K562 (cell line): Measurements from ENCODE around the gene GABRR3. TPM values are rescaled to one million over a fixed set of nuclear protein-coding genes. Genes with fewer than 3 reads are reported as not detected.

Source experiments
- BCLAF1 ChIP-seq, 2 experiments: fragments of 450-650 bp in 1 of 2; IDR thresholded peaks; 2 replicates each; pipeline ENCODE4 v1.6.1; 2011 to 2017; ENCODE audit warnings: low read depth in 2 of 2, antibody characterized with exemption in 1 of 2, borderline replicate concordance in 1 of 2, low read length in 1 of 2, mild to moderate bottlenecking in 1 of 2, mixed read lengths in 1 of 2; ENCODE audit not compliant: control insufficient read depth in 1 of 2
- BRCA1 ChIP-seq, 2 experiments: fragments of 450-650 bp in 1 of 2; sonication (generic) in 1 of 2; formaldehyde crosslinking in 1 of 2; IDR thresholded peaks; 2 replicates each; pipeline versions ENCODE4 v1.5.0 to v1.6.1; 2017 to 2020; ENCODE audit warnings: mild to moderate bottlenecking in 1 of 2, missing genetic modification reagents in 1 of 2
- KLF10 ChIP-seq: fragments of 250-450 bp; sonication (Bioruptor Pico); IDR thresholded peaks from 2 replicates; pipeline ENCODE4 v1.6.1; 2021; ENCODE audit warnings: matching md5 sums
- L3MBTL2 ChIP-seq: fragments of 450-650 bp; IDR thresholded peaks from 2 replicates; pipeline ENCODE4 v1.6.1; 2016; ENCODE audit warnings: mild to moderate bottlenecking, moderate library complexity
- RUNX1 ChIP-seq: sonication (generic); IDR thresholded peaks from 2 replicates; pipeline ENCODE4 v1.6.1; 2016; ENCODE audit warnings: antibody characterized with exemption, low read depth
- ZEB2 ChIP-seq: fragments of 450-650 bp; IDR thresholded peaks from 2 replicates; pipeline ENCODE4 v1.6.1; 2016
- ZNF507 ChIP-seq: conservative IDR thresholded peaks from 2 replicates; pipeline ENCODE4 v1.6.1; 2017; ENCODE audit warnings: missing genetic modification characterization, missing compliant biosample characterization
- polyA plus RNA-seq, 8 experiments: library from polyadenylated mRNA; depleted of rRNA in 4 of 8; stranded (reverse) in 5 of 8; unstranded in 3 of 8; fragments of >200 nt; fragmentation: Nextera tagmentation in 2 of 8; fragmentation: Illumina TruSeq in 1 of 8; extraction: Ambion mirVana in 2 of 8; extraction: Trizol in 1 of 8; gene quantifications; 2 replicates each; pipeline versions ENCODE4 v1.2.1 to v1.2.3, GENCODE V29; 2011 to 2014; ENCODE audit warnings: inconsistent platforms in 1 of 8, missing spikeins in 1 of 8
- total RNA-seq, 7 experiments: library from RNA; depleted of rRNA in 6 of 7; stranded (reverse); fragments of >200 nt in 6 of 7; fragmentation: Illumina TruSeq in 2 of 7; extraction: Trizol in 2 of 7; gene quantifications; 2 replicates each; pipeline versions ENCODE4 v1.2.1 to v1.2.3, GENCODE V29; 2011 to 2021; ENCODE audit warnings: low replicate concordance in 1 of 7
- TF ChIP-seq, protein P1 (sequence below), 2 experiments: fragments of 450-650 bp; formaldehyde crosslinking in 1 of 2; IDR thresholded peaks; 2 replicates each; pipeline versions ENCODE4 v1.4.0 to v1.6.1; 2014 to 2020; ENCODE audit warnings: mild to moderate bottlenecking in 2 of 2, borderline replicate concordance in 1 of 2, low read depth in 1 of 2
- TF ChIP-seq, protein P2 (sequence below), 2 experiments: fragments of 450-650 bp; IDR thresholded peaks; 2 replicates each; pipeline ENCODE4 v1.6.1; 2016
- TF ChIP-seq, protein P3 (sequence below): sonication (generic); formaldehyde crosslinking; IDR thresholded peaks from 2 replicates; pipeline ENCODE4 v1.8.0; 2022; ENCODE audit warnings: mild to moderate bottlenecking, missing genetic modification reagents

GABRR3 gene
- total and polyA plus RNA-seq, 9 of the 15 experiments (the other 6 are each of a cell fraction or from before 2014, with no cell fraction given) = not detected

GRCh38 chr3:97971679-97972567 is 63.2 kb downstream of the GABRR3 start, which contains the start of gene RIOX2 (continued):
- TF ChIP-seq, protein P1, sequence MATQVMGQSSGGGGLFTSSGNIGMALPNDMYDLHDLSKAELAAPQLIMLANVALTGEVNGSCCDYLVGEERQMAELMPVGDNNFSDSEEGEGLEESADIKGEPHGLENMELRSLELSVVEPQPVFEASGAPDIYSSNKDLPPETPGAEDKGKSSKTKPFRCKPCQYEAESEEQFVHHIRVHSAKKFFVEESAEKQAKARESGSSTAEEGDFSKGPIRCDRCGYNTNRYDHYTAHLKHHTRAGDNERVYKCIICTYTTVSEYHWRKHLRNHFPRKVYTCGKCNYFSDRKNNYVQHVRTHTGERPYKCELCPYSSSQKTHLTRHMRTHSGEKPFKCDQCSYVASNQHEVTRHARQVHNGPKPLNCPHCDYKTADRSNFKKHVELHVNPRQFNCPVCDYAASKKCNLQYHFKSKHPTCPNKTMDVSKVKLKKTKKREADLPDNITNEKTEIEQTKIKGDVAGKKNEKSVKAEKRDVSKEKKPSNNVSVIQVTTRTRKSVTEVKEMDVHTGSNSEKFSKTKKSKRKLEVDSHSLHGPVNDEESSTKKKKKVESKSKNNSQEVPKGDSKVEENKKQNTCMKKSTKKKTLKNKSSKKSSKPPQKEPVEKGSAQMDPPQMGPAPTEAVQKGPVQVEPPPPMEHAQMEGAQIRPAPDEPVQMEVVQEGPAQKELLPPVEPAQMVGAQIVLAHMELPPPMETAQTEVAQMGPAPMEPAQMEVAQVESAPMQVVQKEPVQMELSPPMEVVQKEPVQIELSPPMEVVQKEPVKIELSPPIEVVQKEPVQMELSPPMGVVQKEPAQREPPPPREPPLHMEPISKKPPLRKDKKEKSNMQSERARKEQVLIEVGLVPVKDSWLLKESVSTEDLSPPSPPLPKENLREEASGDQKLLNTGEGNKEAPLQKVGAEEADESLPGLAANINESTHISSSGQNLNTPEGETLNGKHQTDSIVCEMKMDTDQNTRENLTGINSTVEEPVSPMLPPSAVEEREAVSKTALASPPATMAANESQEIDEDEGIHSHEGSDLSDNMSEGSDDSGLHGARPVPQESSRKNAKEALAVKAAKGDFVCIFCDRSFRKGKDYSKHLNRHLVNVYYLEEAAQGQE (IDR thresholded peaks at IDR 0.05; ENCODE audit: borderline replicate concordance) = no peak
- TF ChIP-seq, protein P1 (CRISPR knock-in tag; IDR thresholded peaks at IDR 0.05; ENCODE audit: low read depth) = no peak
- TF ChIP-seq, protein P2, sequence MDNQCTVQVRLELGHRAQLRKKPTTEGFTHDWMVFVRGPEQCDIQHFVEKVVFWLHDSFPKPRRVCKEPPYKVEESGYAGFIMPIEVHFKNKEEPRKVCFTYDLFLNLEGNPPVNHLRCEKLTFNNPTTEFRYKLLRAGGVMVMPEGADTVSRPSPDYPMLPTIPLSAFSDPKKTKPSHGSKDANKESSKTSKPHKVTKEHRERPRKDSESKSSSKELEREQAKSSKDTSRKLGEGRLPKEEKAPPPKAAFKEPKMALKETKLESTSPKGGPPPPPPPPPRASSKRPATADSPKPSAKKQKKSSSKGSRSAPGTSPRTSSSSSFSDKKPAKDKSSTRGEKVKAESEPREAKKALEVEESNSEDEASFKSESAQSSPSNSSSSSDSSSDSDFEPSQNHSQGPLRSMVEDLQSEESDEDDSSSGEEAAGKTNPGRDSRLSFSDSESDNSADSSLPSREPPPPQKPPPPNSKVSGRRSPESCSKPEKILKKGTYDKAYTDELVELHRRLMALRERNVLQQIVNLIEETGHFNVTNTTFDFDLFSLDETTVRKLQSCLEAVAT (IDR thresholded peaks at IDR 0.05) = no peak
- no peak for TF ChIP-seq BRCA1 (IDR thresholded peaks at IDR 0.05)
- no peak for TF ChIP-seq BRCA1 (CRISPR knock-in tag; IDR thresholded peaks at IDR 0.05)
- no peak for TF ChIP-seq RUNX1
- TF ChIP-seq ZEB2 = 0 out of 2 replicates have a peak, but pooled peaks have one; percentile 35
- no peak for TF ChIP-seq KLF10 (CRISPR knock-in tag)
- TF ChIP-seq, protein P3, sequence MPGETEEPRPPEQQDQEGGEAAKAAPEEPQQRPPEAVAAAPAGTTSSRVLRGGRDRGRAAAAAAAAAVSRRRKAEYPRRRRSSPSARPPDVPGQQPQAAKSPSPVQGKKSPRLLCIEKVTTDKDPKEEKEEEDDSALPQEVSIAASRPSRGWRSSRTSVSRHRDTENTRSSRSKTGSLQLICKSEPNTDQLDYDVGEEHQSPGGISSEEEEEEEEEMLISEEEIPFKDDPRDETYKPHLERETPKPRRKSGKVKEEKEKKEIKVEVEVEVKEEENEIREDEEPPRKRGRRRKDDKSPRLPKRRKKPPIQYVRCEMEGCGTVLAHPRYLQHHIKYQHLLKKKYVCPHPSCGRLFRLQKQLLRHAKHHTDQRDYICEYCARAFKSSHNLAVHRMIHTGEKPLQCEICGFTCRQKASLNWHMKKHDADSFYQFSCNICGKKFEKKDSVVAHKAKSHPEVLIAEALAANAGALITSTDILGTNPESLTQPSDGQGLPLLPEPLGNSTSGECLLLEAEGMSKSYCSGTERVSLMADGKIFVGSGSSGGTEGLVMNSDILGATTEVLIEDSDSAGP = no peak
- TF ChIP-seq L3MBTL2 = peak; percentile 87
- no peak for TF ChIP-seq BCLAF1 (IDR thresholded peaks at IDR 0.05; ENCODE audit: borderline replicate concordance in 1 of 2, control insufficient read depth in 1 of 2, low read depth in 2 of 2, low read length in 1 of 2)
- TF ChIP-seq ZNF507 = no peak
